Lower leg skin (tissue), 4 donors: ENCODE data around the gene CEACAM5. TPM values are rescaled to one million over a fixed set of nuclear protein-coding genes. Genes with fewer than 3 reads are reported as not detected.

Experiments used
- DNase-seq, 2 donors: peaks; one replicate each; pipeline ENCODE4 v3.0.0-alpha.2; 2019; ENCODE audit warnings: low spot score in 2 of 2
- H3K4me3 ChIP-seq: fragments of 200-600 bp; sonication (generic); 2 replicates; pipeline ENCODE4 v1.5.1; 2017; ENCODE audit warnings: mild to moderate bottlenecking, low read depth; ENCODE audit not compliant: poor library complexity, severe bottlenecking
- POLR2A ChIP-seq, 2 donors: fragments of 450-650 bp; IDR thresholded peaks; one replicate each; pipeline ENCODE4 v1.6.1; 2016 to 2017; ENCODE audit warnings: antibody characterized with exemption in 2 of 2, mild to moderate bottlenecking in 1 of 2, moderate library complexity in 1 of 2
- WGBS, 2 donors: methylation state at CpG; one replicate each; pipeline ENCODE4 v1.1.5; 2018; 5-methylcytosine and 5-hydroxymethylcytosine counted together
- intact Hi-C: fragments of 100-400 bp; cut with DNase I; formaldehyde crosslinking; loops from one replicate; pipeline ENCODE4 v1.15.0; 2023; ENCODE audit warnings: low total_unique reads
- total RNA-seq, 4 donors: library from RNA; depleted of rRNA; stranded (reverse); fragments of >200 nt; gene quantifications; one replicate each; pipeline ENCODE4 v1.1.0, GENCODE V29; 2016
- TF ChIP-seq, protein P1 (sequence below), 3 donors: fragments of 450-650 bp; IDR thresholded peaks; one replicate each; pipeline ENCODE4 v1.5.1; 2016; ENCODE audit warnings: antibody characterized with exemption in 3 of 3, mild to moderate bottlenecking in 3 of 3, moderate library complexity in 2 of 3

CEACAM5 gene
- total RNA-seq, 4 donors from 2014 or later, result 6.0 to 14.0 (median 9.1) TPM

DNA sequence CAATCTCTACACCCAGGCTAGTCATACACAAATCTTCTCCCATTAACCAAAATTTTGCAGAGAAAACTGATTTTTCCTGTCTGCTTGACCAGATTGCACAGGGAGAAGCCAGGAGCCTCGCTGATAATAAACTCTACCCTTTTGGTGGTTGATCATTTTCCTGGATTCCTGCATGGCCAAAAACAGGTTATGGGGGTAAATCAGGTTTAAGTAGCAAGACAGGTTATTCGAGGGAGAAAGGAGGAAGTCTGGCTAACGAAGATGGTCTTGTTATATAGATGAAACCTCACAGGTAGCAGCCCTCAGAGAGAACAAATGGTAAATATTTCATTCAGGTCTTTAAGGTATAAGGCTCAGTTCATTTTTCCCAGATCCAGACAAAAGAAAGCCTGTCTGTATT is 30.9 kb downstream of the CEACAM5 start:
- no peak for TF ChIP-seq POLR2A (IDR thresholded peaks at IDR 0.05)
- TF ChIP-seq, protein P1, sequence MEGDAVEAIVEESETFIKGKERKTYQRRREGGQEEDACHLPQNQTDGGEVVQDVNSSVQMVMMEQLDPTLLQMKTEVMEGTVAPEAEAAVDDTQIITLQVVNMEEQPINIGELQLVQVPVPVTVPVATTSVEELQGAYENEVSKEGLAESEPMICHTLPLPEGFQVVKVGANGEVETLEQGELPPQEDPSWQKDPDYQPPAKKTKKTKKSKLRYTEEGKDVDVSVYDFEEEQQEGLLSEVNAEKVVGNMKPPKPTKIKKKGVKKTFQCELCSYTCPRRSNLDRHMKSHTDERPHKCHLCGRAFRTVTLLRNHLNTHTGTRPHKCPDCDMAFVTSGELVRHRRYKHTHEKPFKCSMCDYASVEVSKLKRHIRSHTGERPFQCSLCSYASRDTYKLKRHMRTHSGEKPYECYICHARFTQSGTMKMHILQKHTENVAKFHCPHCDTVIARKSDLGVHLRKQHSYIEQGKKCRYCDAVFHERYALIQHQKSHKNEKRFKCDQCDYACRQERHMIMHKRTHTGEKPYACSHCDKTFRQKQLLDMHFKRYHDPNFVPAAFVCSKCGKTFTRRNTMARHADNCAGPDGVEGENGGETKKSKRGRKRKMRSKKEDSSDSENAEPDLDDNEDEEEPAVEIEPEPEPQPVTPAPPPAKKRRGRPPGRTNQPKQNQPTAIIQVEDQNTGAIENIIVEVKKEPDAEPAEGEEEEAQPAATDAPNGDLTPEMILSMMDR (IDR thresholded peaks at IDR 0.05), result no peak
- H3K4me3 ChIP-seq, result no peak overlapping the region
- DNase-seq, result no peak
- intact Hi-C loops, result no loop called here
- 43% methylated on average over 3 of the region's 3 CpGs for WGBS, 2 donors

DNA sequence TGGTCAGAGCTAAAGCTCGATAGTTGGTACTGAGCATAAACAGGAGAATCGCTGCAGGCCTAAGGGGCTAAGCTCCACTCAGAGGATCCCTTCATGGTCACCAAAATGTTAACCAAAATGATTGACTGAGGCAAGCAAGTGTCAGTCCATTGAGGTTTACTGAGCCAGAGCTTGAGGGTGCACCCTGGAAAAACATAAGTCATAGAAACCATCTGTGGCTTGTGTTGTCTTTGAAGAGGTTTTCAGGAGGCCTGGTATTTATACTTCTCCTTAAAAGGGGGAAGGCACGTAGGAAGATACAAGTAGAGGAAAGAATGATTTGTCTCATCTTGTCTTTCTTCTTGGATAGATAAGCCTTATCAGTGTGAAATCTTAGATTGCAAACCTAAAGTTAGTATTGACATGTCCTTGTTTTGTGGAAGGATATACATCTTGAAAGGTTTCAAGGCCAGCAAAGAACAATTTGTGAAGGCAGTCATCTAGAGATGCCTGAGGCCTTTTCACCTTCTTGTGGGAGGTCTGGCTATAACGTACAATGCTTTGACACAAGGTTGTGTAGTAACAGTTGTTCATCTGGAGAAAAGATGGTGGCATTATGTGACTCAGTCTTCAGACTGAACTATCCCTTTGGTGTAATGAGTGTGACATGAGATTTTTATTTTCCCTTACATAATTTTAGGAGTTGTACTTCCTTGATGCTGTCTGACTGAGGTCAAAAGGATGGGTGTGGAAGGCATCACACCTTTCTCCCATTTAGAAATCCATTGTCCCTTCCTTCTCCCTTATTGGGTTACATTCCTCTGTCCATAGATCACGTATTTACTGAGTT is 32.2 kb downstream of the CEACAM5 start:
- no peak overlapping the region for H3K4me3 ChIP-seq
- TF ChIP-seq, protein P1 (IDR thresholded peaks at IDR 0.05), result no peak
- no peak for TF ChIP-seq POLR2A (IDR thresholded peaks at IDR 0.05)
- DNase-seq, result peak in 1 of 2 donors; percentile 36
- WGBS, 2 donors, result 63 to 67% methylated on average over 5 of the region's 5 CpGs
- intact Hi-C loops, result no loop called here

DNA sequence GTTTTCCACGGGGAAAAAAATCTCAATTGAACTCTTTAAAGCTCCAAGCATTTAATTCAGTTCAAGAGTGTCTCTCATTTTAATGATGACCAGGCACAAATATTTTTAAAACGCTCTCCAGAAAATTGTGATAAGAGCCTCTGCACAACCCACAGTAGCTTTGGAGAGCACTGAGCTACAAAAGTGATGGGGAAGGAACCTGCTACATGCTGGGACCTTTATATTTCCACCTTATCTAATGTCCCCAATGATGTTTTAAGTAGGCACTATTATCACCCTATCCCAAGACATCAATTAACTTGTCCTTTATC is 32.8 kb downstream of the CEACAM5 start:
- intact Hi-C loops, result no loop called here
- H3K4me3 ChIP-seq, result no peak overlapping the region
- 82 to 85% methylated on average over 2 of the region's 2 CpGs for WGBS, 2 donors
- TF ChIP-seq, protein P1 (IDR thresholded peaks at IDR 0.05), result no peak
- TF ChIP-seq POLR2A (IDR thresholded peaks at IDR 0.05), result no peak
- DNase-seq, result no peak

DNA sequence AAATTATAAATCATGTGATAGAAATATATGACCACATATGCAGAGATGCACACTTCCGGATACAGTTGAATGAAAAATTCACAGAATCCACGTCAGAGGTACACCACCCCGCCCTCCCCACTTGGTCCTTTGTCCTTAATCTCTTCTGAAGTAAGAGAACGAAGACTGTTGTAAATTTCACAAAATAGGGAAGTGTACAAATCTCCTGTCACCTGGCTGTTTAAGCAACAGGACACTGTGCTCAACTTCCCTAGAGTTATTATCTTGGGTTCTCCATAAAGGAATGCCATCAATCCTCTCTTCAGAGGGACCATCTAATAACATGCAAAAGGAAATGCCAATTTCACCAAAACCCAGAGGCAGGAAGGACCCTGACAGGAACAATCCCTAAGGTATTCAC is 36.4 kb downstream of the CEACAM5 start:
- WGBS, 2 donors, result 56 to 63% methylated on average over 4 of the region's 4 CpGs
- no peak for DNase-seq
- no peak for TF ChIP-seq POLR2A (IDR thresholded peaks at IDR 0.05)
- TF ChIP-seq, protein P1 (IDR thresholded peaks at IDR 0.05), result no peak
- intact Hi-C loops, result no loop called here
- H3K4me3 ChIP-seq, result no peak overlapping the region

DNA sequence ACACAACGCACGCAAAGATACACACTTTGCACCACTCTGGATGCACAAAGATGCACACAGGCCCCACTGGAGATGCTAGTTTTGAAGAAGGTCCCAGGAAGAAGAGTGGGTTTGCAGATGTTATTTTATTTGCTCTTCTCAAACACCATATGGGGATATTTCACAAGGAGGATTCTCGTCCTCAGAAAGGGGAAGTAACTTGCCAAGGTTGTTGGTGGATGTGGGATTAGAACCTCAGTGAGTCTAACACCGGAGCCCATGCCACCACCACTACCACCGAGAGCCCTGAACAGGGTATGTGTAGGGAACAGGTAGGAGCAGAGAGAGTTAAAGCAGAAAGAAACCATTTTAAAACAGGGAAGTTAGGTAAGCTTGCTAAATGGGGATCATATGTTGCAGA is 37.3 kb downstream of the CEACAM5 start:
- no peak for DNase-seq
- intact Hi-C loops, result no loop called here
- 71 to 77% methylated on average over 5 of the region's 5 CpGs for WGBS, 2 donors
- TF ChIP-seq, protein P1 (IDR thresholded peaks at IDR 0.05), result no peak
- H3K4me3 ChIP-seq, result no peak overlapping the region
